NCI-H748 (cell line): ENCODE data around the gene TOMM6.

Experiments
- DNase-seq: peaks from one replicate; lab custom pipeline; 2025; ENCODE audit not compliant: unreplicated experiment; lab: John Stamatoyannopoulos, UW

The TOMM6 gene

GRCh38 chr6:41821266-41821665, 33.8 kb downstream of the TOMM6 start:
- no peak for DNase-seq

- DNase-seq: no peak
These were observed 34.5 kb downstream of the TOMM6 start for GRCh38 chr6:41822021-41822420.

- DNase-seq: no peak
These were observed 35.7 kb downstream of the TOMM6 start for GRCh38 chr6:41823178-41823577.

- no peak for DNase-seq
These were observed 37.4 kb downstream of the TOMM6 start for GRCh38 chr6:41824571-41825569.

GRCh38 chr6:41826343-41827022, 39.0 kb downstream of the TOMM6 start:
- no peak for DNase-seq

GRCh38 chr6:41832263-41832662, 44.8 kb downstream of the TOMM6 start:
- DNase-seq: no peak

- DNase-seq: no peak
These were observed 48.6 kb downstream of the TOMM6 start for GRCh38 chr6:41836022-41836659.

GRCh38 chr6:41836660-41837052, 49.2 kb downstream of the TOMM6 start:
- no peak for DNase-seq
